Natural killer cell treated with Interleukin-12 subunit alpha and Interleukin-12 subunit beta and Interleukin-15 and Interleukin-18, amount 100 ng/mL, for 72 hours (primary cell): ENCODE results near the gene INS. TPM values are rescaled to one million over a fixed set of nuclear protein-coding genes. Genes with fewer than 3 reads are reported as not detected.

Source experiments
- ATAC-seq, 2 donors: fragments of 150-1000 bp; cut with Tn5 transposase in 1 of 2; sonication (Bioruptor Pico), chemical (Tn5 transposase) in 1 of 2; 2 replicates each; pipeline ENCODE4 v1.10.0; 2021
- DNase-seq: peaks from one replicate; pipeline ENCODE4 v3.0.0; 2022; ENCODE audit warnings: low spot score
- H3K27ac Mint-ChIP-seq, 2 donors: 1 replicate in 1 of 2; 2 replicates in 1 of 2; pipeline ENCODE4 v1.8.0; 2022; ENCODE audit warnings: mixed read lengths in 2 of 2, mild to moderate bottlenecking in 1 of 2, moderate library complexity in 1 of 2
- H3K27me3 Mint-ChIP-seq, 2 donors: 1 replicate in 1 of 2; 2 replicates in 1 of 2; pipeline ENCODE4 v1.8.0; 2022; ENCODE audit warnings: mixed read lengths in 2 of 2
- H3K36me3 Mint-ChIP-seq: one replicate; pipeline ENCODE4 v1.8.0; 2022; ENCODE audit warnings: mixed read lengths
- H3K4me1 Mint-ChIP-seq, 2 donors: 1 replicate in 1 of 2; 2 replicates in 1 of 2; pipeline ENCODE4 v1.8.0; 2022; ENCODE audit warnings: low read depth in 2 of 2, mixed read lengths in 2 of 2, mild to moderate bottlenecking in 1 of 2
- H3K4me3 Mint-ChIP-seq: one replicate; pipeline ENCODE4 v1.8.0; 2022; ENCODE audit warnings: mixed read lengths
- H3K9me3 Mint-ChIP-seq: 2 replicates; pipeline ENCODE4 v1.8.0; 2022; ENCODE audit warnings: mixed read lengths
- total RNA-seq, 2 donors: library from RNA; stranded (reverse); gene quantifications; one replicate each; pipeline ENCODE4 v1.2.3, GENCODE V29; 2022

Gene INS
- total RNA-seq, 2 donors from 2014 or later, result not detected

- Mint-ChIP-seq H3K4me3 (no peak overlapping the region), H3K27me3 (peaks cover 0 to 3% of the 10 kb centered on the region in 2 donors), H3K36me3 (no peaks in the 10 kb centered on the region), H3K27ac (no peak overlapping the region), H3K9me3 (no peaks in the 10 kb centered on the region), H3K4me1 (no peaks in the 10 kb centered on the region)
- ATAC-seq, result no peak
- no peak for DNase-seq
These were observed 8.9 kb upstream of the INS start for GRCh38 chr11:2169626-2170570.

- no peak for DNase-seq
- Mint-ChIP-seq H3K36me3 (no peaks in the 10 kb centered on the region), H3K4me1 (no peaks in the 10 kb centered on the region), H3K4me3 (no peak overlapping the region), H3K9me3 (no peaks in the 10 kb centered on the region), H3K27me3 (peaks cover 0 to 3% of the 10 kb centered on the region in 2 donors), H3K27ac (no peak overlapping the region)
- ATAC-seq, result no peak
These were observed 8.0 kb upstream of the INS start for GRCh38 chr11:2169005-2169378.

GRCh38 chr11:2168286-2169004, 7.4 kb upstream of the INS start:
- DNase-seq (no peak), ATAC-seq (no peak)
- Mint-ChIP-seq H3K27me3 (peaks cover 0 to 3% of the 10 kb centered on the region in 2 donors), H3K36me3 (no peaks in the 10 kb centered on the region), H3K4me1 (no peaks in the 10 kb centered on the region), H3K27ac (no peak overlapping the region), H3K4me3 (no peak overlapping the region), H3K9me3 (no peaks in the 10 kb centered on the region)

- Mint-ChIP-seq H3K36me3 (no peaks in the 10 kb centered on the region), H3K4me3 (no peak overlapping the region), H3K9me3 (no peaks in the 10 kb centered on the region), H3K27me3 (no peaks in the 10 kb centered on the region), H3K4me1 (no peaks in the 10 kb centered on the region), H3K27ac (no peak overlapping the region)
- no peak for ATAC-seq
- no peak for DNase-seq
These were observed 6.4 kb upstream of the INS start for GRCh38 chr11:2167141-2168045.

GRCh38 chr11:2166091-2166851, 5.3 kb upstream of the INS start:
- no peak for DNase-seq
- H3K27ac Mint-ChIP-seq, result no peak overlapping the region
- H3K36me3 Mint-ChIP-seq, result no peaks in the 10 kb centered on the region
- no peaks in the 10 kb centered on the region for H3K9me3 Mint-ChIP-seq
- no peaks in the 10 kb centered on the region for H3K27me3 Mint-ChIP-seq
- H3K4me3 Mint-ChIP-seq, result no peak overlapping the region
- peak in 1 of 2 donors; percentile 64 for ATAC-seq
- H3K4me1 Mint-ChIP-seq, result no peaks in the 10 kb centered on the region

- no peak for ATAC-seq
- Mint-ChIP-seq H3K4me3 (no peak overlapping the region), H3K27ac (no peak overlapping the region)
These were observed 4.6 kb upstream of the INS start for GRCh38 chr11:2165571-2165970.

GRCh38 chr11:2164861-2165555, 4.0 kb upstream of the INS start:
- Mint-ChIP-seq H3K27me3 (no peaks in the 10 kb centered on the region), H3K27ac (no peak overlapping the region), H3K4me3 (no peak overlapping the region), H3K9me3 (no peaks in the 10 kb centered on the region), H3K36me3 (no peaks in the 10 kb centered on the region), H3K4me1 (no peaks in the 10 kb centered on the region)
- no peak for ATAC-seq
- no peak for DNase-seq

More at GRCh38 chr11:2165571-2165970, 4.6 kb upstream of the INS start:
- DNase-seq, result no peak
- Mint-ChIP-seq H3K4me1 (no peaks in the 10 kb centered on the region), H3K27me3 (no peaks in the 10 kb centered on the region), H3K36me3 (no peaks in the 10 kb centered on the region), H3K9me3 (no peaks in the 10 kb centered on the region)

GRCh38 chr11:2164081-2164480, 3.1 kb upstream of the INS start:
- H3K36me3 Mint-ChIP-seq, result no peaks in the 10 kb centered on the region
- DNase-seq, result no peak
- H3K4me3 Mint-ChIP-seq, result no peak overlapping the region
- H3K9me3 Mint-ChIP-seq, result no peaks in the 10 kb centered on the region
- H3K27me3 Mint-ChIP-seq, result no peaks in the 10 kb centered on the region
- no peaks in the 10 kb centered on the region for H3K4me1 Mint-ChIP-seq
- H3K27ac Mint-ChIP-seq, result no peak overlapping the region
- ATAC-seq, result no peak

GRCh38 chr11:2163428-2163978, 2.5 kb upstream of the INS start:
- Mint-ChIP-seq H3K9me3 (no peaks in the 10 kb centered on the region), H3K4me1 (no peaks in the 10 kb centered on the region), H3K27me3 (no peaks in the 10 kb centered on the region), H3K27ac (no peak overlapping the region), H3K36me3 (no peaks in the 10 kb centered on the region), H3K4me3 (no peak overlapping the region)
- no peak for ATAC-seq
- no peak for DNase-seq

GRCh38 chr11:2159536-2160413, 1.2 kb downstream of the INS start:
- DNase-seq, result no peak
- H3K9me3 Mint-ChIP-seq, result no peaks in the 10 kb centered on the region
- ATAC-seq, result no peak
- no peaks in the 10 kb centered on the region for H3K27me3 Mint-ChIP-seq
- no peaks in the 10 kb centered on the region for H3K36me3 Mint-ChIP-seq
- no peak overlapping the region for H3K27ac Mint-ChIP-seq
- H3K4me3 Mint-ChIP-seq, result no peak overlapping the region
- H3K4me1 Mint-ChIP-seq, result no peaks in the 10 kb centered on the region

- Mint-ChIP-seq H3K9me3 (no peaks in the 10 kb centered on the region), H3K36me3 (no peaks in the 10 kb centered on the region), H3K27me3 (no peaks in the 10 kb centered on the region), H3K4me1 (no peaks in the 10 kb centered on the region), H3K4me3 (no peak overlapping the region), H3K27ac (no peak overlapping the region)
- DNase-seq, result no peak
- no peak for ATAC-seq
These were observed 2.0 kb downstream of the INS start for GRCh38 chr11:2158966-2159365.

- ATAC-seq (no peak), DNase-seq (no peak)
- no peak overlapping the region for H3K4me3 Mint-ChIP-seq
- no peaks in the 10 kb centered on the region for H3K27me3 Mint-ChIP-seq
- H3K9me3 Mint-ChIP-seq, result no peaks in the 10 kb centered on the region
- no peak overlapping the region for H3K27ac Mint-ChIP-seq
- H3K4me1 Mint-ChIP-seq, result no peaks in the 10 kb centered on the region
- no peaks in the 10 kb centered on the region for H3K36me3 Mint-ChIP-seq
These were observed 2.7 kb downstream of the INS start for GRCh38 chr11:2158296-2158737.
